GM11168 (cell line): ENCODE results near the gene DCXR.

Source experiments
- in situ Hi-C: fragments of 300-500 bp; cut with MboI; formaldehyde crosslinking; loops from one replicate; pipeline ENCODE4 v1.12.0; 2022; ENCODE audit warnings: low sequenced_read_pairs; ENCODE audit not compliant: unreplicated experiment

The DCXR gene

GRCh38 chr17:82037092-82037888 lies at the start of gene DCXR:
DCXR (minus strand) TSS chr17:82037697; CDS start chr17:82037682, 15 bp downstream.
- in situ Hi-C loops: no loop called here

DNA sequence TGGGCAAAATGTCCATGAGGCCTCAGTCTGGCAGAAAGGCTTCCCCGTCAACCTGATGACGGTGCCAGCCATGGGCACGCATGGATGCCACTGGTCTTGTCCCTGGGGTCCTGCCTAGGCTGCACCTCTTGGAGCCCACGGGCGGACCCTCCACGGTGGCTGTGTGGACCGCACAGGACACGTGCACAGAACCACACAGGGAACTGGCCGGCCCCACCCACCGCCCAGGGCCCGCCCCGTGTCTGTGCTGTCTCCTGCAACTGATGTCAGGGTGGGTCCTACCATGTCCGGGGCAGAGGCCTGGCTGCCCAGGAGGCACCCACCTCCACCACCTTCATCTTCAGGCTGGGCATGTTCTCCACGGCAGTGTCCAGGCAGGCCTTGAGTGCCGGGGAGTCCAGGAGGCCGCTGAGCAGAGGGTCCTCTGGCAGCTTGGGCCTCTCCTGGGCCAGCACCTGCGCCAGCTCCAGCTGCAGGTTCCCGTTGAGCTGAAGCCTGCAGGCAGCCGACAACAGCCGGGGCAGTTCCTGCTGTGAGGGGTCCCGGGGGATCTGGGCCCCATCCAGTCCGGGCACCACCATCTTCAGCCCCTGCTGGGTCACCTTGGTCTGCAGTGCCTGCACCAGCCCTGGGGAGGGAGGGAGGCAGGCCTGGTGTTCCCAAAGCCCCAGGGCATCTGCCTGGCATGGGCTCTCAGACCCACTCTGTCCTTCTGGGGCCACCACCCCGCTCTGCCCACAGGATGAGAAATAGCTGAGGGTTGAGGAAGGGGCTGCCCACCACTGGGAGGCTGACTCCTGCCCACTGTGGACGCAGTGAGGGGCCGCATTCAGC lies 48.7 kb upstream of the DCXR start:
- in situ Hi-C loops: no loop called here

GRCh38 chr17:82085031-82085861 lies 47.7 kb upstream of the DCXR start:
- in situ Hi-C loops: no loop called here

GRCh38 chr17:82084373-82085030 lies 47.0 kb upstream of the DCXR start:
- in situ Hi-C loops: no loop called here

DNA sequence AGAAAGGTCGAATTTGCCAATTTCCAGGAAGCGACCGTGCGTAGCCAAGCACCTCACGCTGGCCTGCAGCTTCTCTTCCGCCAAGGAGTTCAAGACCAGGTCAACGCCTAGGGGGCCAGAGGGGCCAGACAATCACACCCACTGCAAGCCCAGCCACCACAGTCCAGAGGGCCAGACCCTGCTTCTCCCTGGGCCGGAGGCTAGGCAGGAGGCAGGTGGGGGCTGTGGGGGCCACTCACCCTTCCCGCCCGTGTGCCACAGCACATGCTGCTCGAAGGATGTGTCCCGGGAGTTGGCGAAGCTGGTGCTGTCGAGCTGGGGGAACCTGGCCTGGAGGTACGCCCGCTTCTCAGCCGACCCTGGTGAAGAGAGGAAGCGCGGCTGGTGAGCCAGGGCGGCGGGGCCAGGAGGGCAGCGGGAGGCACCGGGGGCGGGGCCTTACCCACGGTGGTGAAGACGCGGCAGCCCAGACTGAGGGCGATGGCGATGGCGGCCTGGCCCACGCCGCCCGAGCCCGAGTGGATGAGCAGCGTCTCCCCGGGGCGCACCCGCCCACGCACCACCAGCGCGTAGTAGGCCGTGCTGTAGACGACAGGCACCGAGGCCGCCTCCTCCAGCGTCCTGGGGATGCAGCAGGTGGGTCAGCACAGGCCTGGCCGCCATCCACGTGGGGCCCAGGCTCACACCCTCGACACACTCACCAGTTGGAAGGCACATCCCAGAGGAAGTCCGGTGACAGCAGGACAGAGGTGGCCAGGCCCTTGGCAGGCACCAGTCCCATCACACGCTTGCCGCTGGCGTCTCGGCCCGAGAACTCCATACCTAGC lies 46.2 kb upstream of the DCXR start:
- in situ Hi-C loops: no loop called here

DNA sequence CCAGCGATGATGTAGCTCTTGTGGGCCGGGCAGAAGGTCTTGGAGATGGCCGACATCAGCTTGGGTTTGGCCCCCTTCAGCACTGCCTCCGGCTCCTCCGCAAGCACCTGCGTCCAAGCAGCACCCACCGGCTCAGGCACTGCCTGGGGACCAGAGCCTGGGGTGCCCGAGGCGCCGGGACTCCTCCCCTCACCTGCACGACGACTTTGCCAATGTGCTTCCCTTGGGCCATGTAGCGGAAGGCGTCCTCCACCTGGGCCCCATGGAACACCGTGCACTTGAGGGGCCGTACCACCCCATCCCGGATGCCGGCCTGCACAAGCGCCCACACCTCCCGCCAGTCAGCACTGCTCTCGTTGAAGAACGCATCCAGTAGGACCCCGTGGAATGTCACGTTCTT lies 45.5 kb upstream of the DCXR start:
- in situ Hi-C loops: no loop called here

- in situ Hi-C loops: no loop called here
Measured at GRCh38 chr17:82082456-82082855, 45.0 kb upstream of the DCXR start.

- in situ Hi-C loops: no loop called here
Measured at GRCh38 chr17:82081966-82082365, 44.5 kb upstream of the DCXR start.

GRCh38 chr17:82081546-82081945 lies 44.0 kb upstream of the DCXR start:
- in situ Hi-C loops: no loop called here

- in situ Hi-C loops: no loop called here
Measured at GRCh38 chr17:82080789-82081464, 43.4 kb upstream of the DCXR start.

- in situ Hi-C loops: no loop called here
Measured at GRCh38 chr17:82080048-82080788, 42.7 kb upstream of the DCXR start.

DNA sequence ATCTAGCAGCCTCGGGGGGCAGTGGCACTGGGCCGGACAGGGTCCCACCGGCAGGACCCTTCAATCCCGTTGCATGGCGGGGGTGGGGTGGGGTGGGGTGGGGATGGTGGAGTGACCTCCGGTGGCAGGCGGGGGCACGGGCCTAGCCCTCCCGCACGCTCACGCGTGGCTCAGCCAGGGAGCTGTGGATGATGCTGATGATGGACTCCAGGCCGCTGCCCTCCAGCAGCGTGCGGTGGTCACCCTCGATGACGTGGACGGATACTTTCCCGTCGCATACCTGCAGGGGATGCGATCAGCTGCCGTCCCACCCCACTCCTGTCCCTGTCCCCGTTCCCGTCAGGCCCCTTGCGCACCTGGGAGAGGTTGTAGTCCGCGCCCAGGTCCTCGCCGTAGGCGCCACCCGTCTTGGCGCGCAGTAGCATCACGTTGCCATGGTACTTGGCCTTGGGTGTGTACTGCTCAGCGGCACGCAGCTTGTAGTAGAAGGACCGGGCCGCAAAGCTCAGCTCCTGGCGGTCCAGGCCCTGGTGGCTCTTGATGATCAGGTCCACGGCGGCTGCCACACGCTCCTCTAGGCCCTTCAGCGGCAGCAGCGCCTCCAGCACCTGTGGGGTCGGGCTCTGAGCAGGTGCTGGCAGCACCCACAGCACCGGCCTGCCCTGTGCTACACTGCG lies 41.6 kb upstream of the DCXR start:
- in situ Hi-C loops: no loop called here

GRCh38 chr17:82078433-82078832 lies 40.9 kb upstream of the DCXR start:
- in situ Hi-C loops: no loop called here

GRCh38 chr17:82077617-82078358 lies 40.3 kb upstream of the DCXR start:
- in situ Hi-C loops: no loop called here

GRCh38 chr17:82076785-82077591 lies 39.5 kb upstream of the DCXR start:
- in situ Hi-C loops: no loop called here
